Activated CD4-positive, alpha-beta T cell treated with anti-CD3 and anti-CD28 coated beads, Interleukin-2, amount 50 U/mL, for 48 hours (primary cell): ENCODE data around the gene PCP4L1.
"Not testable (repeated sequence)": the region's sequence is repeated elsewhere in the genome, so short reads cannot be mapped to it uniquely, and the experiment has no call there.

Experiments
- DNase-seq, 2 experiments: peaks; one replicate each; pipeline ENCODE4 v3.0.0-alpha.2; 2020

Gene PCP4L1

GRCh38 chr1:161273402-161273801 is 14.9 kb downstream of the PCP4L1 start:
- no peak for DNase-seq

GRCh38 chr1:161274874-161275273 is 16.3 kb downstream of the PCP4L1 start:
- DNase-seq = no peak

GRCh38 chr1:161282991-161283390 is 24.4 kb downstream of the PCP4L1 start:
- DNase-seq = no peak

GRCh38 chr1:161285113-161285512 is 26.6 kb downstream of the PCP4L1 start:
- DNase-seq = no peak

- DNase-seq = no peak
Observed at GRCh38 chr1:161285521-161285920, 27.0 kb downstream of the PCP4L1 start.

- no peak for DNase-seq
Observed at GRCh38 chr1:161287482-161288054, 29.0 kb downstream of the PCP4L1 start.

GRCh38 chr1:161290779-161291178 is 32.2 kb downstream of the PCP4L1 start:
- DNase-seq = no peak

- no peak for DNase-seq
Observed at GRCh38 chr1:161297415-161297814, 38.9 kb downstream of the PCP4L1 start.

- DNase-seq = no peak
Observed at GRCh38 chr1:161298116-161298515, 39.6 kb downstream of the PCP4L1 start.

- DNase-seq = no peak
Observed at GRCh38 chr1:161299347-161299746, 40.8 kb downstream of the PCP4L1 start.

- no peak for DNase-seq
Observed at GRCh38 chr1:161300478-161300877, 41.9 kb downstream of the PCP4L1 start.

- peak in 1 of 2 experiments; percentile 8 for DNase-seq
Observed at GRCh38 chr1:161304927-161305866, 46.7 kb downstream of the PCP4L1 start.

GRCh38 chr1:161305867-161306519 is 47.4 kb downstream of the PCP4L1 start:
- DNase-seq = peak; percentile 85 to 88

GRCh38 chr1:161307230-161307768 is 48.8 kb downstream of the PCP4L1 start:
- no peak for DNase-seq

GRCh38 chr1:161307892-161308638 is 49.5 kb downstream of the PCP4L1 start:
- DNase-seq = no peak

- DNase-seq = no peak
Observed at GRCh38 chr1:161309868-161310267, 51.3 kb downstream of the PCP4L1 start, which contains the start of gene MPZ. Gene MPZ (minus strand): TSS chr1:161309968. CDS start chr1:161309905, 63 bp downstream.

- no peak for DNase-seq
Observed at GRCh38 chr1:161311595-161312181, 53.1 kb downstream of the PCP4L1 start.

- DNase-seq = no peak
Observed at GRCh38 chr1:161313554-161314200, 55.1 kb downstream of the PCP4L1 start.

GRCh38 chr1:161314201-161314981 is 55.8 kb downstream of the PCP4L1 start, which contains the start of gene SDHC:
Gene SDHC (plus strand): TSS chr1:161314381. CDS start chr1:161314406, 25 bp downstream.
- DNase-seq = peak; percentile 85 to 89

GRCh38 chr1:161315841-161316674 is 57.5 kb downstream of the PCP4L1 start:
- not testable (repeated sequence) for DNase-seq
